Spinal cord (tissue), 10 donors: ENCODE measurements around the gene GNA12. TPM values are rescaled to one million over a fixed set of nuclear protein-coding genes. Genes with fewer than 3 reads are reported as not detected.

Experiments used
- DNase-seq, 6 donors: peaks; one replicate each; pipeline versions ENCODE4 v3.0.0 to v3.0.0-alpha.2; 2013 to 2015; ENCODE audit warnings: low spot score in 6 of 6, low read depth in 4 of 6
- H3K27ac ChIP-seq: one replicate; pipeline ENCODE4 v1.5.1; 2013; ENCODE audit warnings: low read depth, low read length, control low read depth
- H3K27me3 ChIP-seq: one replicate; pipeline ENCODE4 v1.6.1; 2013; ENCODE audit warnings: low read length; ENCODE audit not compliant: control insufficient read depth, insufficient read depth
- H3K36me3 ChIP-seq: one replicate; pipeline ENCODE4 v1.6.1; 2013; ENCODE audit warnings: low read length; ENCODE audit not compliant: control insufficient read depth, insufficient read depth
- H3K4me1 ChIP-seq: one replicate; pipeline ENCODE4 v1.6.1; 2013; ENCODE audit warnings: low read length; ENCODE audit not compliant: control insufficient read depth, insufficient read depth
- H3K4me3 ChIP-seq: one replicate; pipeline ENCODE4 v1.5.1; 2013; ENCODE audit warnings: low read depth, low read length, control low read depth
- H3K9me3 ChIP-seq: one replicate; pipeline ENCODE4 v1.6.1; 2013; ENCODE audit warnings: low read length; ENCODE audit not compliant: control insufficient read depth, insufficient read depth
- WGBS: methylation state at CpG from one replicate; pipeline ENCODE4 v1.1.5; 2013; ENCODE audit warnings: missing lambda C conversion rate; ENCODE audit not compliant: insufficient coverage; 5-methylcytosine and 5-hydroxymethylcytosine counted together
- polyA plus RNA-seq, 2 donors: library from polyadenylated mRNA; unstranded; fragments of 120-200 nt; gene quantifications; one replicate each; pipeline ENCODE4 v1.2.1, GENCODE V29; 2013; ENCODE audit not compliant: insufficient read length in 2 of 2
- total RNA-seq, 2 donors: library from RNA; depleted of rRNA in 1 of 2; stranded (reverse); fragments of 120-200 nt in 1 of 2; fragments of >200 nt in 1 of 2; gene quantifications; one replicate each; pipeline versions ENCODE4 v1.2.3 to v1.2.4, GENCODE V29; 2013 to 2014
- donor health status: healthy.

The GNA12 gene
- total and polyA plus RNA-seq, 4 donors: 17.9 to 125 (median 64.9) TPM

DNA sequence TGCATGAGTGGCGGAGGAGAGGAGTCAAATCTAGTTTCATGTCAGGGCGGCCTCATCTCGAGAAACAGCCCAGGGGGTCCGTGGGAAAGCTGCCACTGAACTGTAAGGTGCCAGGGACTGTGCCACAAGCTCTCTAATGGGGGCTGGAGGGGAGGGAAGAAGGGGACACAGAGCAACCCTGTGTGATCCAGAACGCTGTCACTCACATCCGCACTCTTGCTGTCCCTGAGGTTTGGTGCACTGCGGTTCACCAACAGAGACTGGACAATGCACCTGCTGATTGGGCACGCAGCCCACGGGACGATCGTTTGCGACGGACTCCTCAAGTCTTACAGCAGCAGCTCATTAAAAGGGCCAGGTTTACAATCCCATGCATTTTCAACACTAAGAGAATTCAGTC is 108.4 kb downstream of the GNA12 start:
- 45% methylated on average over 10 of the region's 13 CpGs for WGBS
- no peaks in the 10 kb centered on the region for H3K27me3 ChIP-seq
- peak in 1 of 6 donors; percentile 38 for DNase-seq
- H3K9me3 ChIP-seq: no peaks in the 10 kb centered on the region
- H3K36me3 ChIP-seq: peaks cover 11% of the 10 kb centered on the region
- no peak overlapping the region for H3K4me3 ChIP-seq
- peaks cover 60% of the 10 kb centered on the region for H3K4me1 ChIP-seq
- H3K27ac ChIP-seq: no peak overlapping the region

DNA sequence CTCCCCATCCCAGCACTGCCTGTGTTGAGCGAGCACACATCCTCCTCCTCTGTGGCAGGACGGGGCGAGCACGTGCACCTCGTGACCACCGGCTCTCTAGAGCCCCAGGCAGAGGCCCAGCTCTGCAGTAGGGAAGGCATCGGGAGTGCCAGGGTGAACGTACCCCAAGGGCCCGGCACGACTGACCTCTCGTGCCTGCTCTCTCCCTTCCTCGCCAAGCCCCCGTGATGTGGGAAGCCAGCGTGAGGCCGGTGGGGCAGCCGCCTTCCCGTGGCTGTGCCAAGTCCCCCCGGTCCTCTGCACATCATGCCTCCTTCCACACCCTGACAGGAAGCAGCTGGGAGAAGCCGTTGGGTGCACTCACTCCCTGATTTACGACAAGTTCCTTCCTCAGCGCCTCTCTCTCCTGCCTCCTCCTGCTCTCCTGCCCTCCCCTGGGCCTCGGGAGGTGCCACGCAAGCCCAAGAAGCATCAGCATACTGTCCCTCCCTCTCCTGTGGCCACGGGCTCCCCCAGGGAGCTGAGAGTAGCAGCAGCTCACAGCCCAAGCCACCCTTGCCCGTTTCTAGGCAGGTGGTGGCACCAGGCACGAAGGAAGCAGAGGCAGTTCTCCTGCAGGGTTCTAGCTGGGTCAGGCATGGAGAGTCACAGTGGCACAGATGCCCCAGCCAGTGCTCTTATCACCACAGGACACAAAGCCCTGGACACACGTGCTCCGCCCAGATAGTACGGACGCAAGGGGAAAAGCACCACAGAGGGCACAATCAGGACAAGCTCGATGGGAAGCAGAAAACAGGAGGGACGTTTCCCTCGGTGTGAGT is 109.1 kb downstream of the GNA12 start:
- Histone ChIP-seq H3K27ac (no peak overlapping the region), H3K27me3 (no peaks in the 10 kb centered on the region), H3K9me3 (no peaks in the 10 kb centered on the region), H3K4me3 (no peak overlapping the region), H3K4me1 (peaks cover 68% of the 10 kb centered on the region), H3K36me3 (peaks cover 18% of the 10 kb centered on the region)
- DNase-seq: peak in 1 of 6 donors; percentile 55
- WGBS: 30% methylated on average over 33 of the region's 33 CpGs

GRCh38 chr7:2734084-2734686 is 109.9 kb downstream of the GNA12 start:
- peaks cover 23% of the 10 kb centered on the region for H3K36me3 ChIP-seq
- WGBS: 95% methylated on average over 15 of the region's 24 CpGs

GRCh38 chr7:2732959-2733584 is 111.0 kb downstream of the GNA12 start:
- peaks cover 24% of the 10 kb centered on the region for H3K36me3 ChIP-seq
- DNase-seq: peak in 3 of 6 donors; percentile 56 to 72 (median 59)
- 31% methylated on average over 17 of the region's 18 CpGs for WGBS
- H3K4me3 ChIP-seq: no peak overlapping the region
- H3K9me3 ChIP-seq: no peaks in the 10 kb centered on the region
- peak overlapping the region; percentile 15 for H3K27ac ChIP-seq
- no peaks in the 10 kb centered on the region for H3K27me3 ChIP-seq
- H3K4me1 ChIP-seq: peaks cover 75% of the 10 kb centered on the region

More at GRCh38 chr7:2734084-2734686, 109.9 kb downstream of the GNA12 start:
- no peak overlapping the region for H3K27ac ChIP-seq
- peaks cover 76% of the 10 kb centered on the region for H3K4me1 ChIP-seq
- no peaks in the 10 kb centered on the region for H3K27me3 ChIP-seq
- H3K9me3 ChIP-seq: no peaks in the 10 kb centered on the region
- no peak overlapping the region for H3K4me3 ChIP-seq
- DNase-seq: no peak

DNA sequence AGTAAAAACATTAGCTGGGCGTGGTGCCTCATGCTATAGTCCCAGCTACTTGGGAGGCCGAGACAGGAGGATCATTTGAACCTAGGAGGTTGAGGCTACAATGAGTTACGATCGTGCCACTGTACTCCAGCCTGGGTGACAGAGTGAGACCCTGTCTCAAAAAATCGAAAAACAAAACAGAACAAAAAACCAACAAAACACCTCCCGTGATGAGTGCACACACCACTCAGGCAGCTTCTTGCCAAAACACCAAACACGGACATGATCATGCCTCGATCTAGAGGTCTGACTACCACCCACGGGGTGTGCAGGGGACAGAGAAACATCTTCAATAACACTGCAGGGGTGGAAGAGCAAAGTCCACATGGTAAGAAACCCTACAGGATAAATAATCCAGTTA is 111.7 kb downstream of the GNA12 start:
- Histone ChIP-seq H3K9me3 (no peaks in the 10 kb centered on the region), H3K27ac (no peak overlapping the region), H3K36me3 (peaks cover 24% of the 10 kb centered on the region), H3K4me3 (no peak overlapping the region), H3K4me1 (peaks cover 73% of the 10 kb centered on the region), H3K27me3 (no peaks in the 10 kb centered on the region)
- 97% methylated on average over 7 of the region's 9 CpGs for WGBS
- no peak for DNase-seq

DNA sequence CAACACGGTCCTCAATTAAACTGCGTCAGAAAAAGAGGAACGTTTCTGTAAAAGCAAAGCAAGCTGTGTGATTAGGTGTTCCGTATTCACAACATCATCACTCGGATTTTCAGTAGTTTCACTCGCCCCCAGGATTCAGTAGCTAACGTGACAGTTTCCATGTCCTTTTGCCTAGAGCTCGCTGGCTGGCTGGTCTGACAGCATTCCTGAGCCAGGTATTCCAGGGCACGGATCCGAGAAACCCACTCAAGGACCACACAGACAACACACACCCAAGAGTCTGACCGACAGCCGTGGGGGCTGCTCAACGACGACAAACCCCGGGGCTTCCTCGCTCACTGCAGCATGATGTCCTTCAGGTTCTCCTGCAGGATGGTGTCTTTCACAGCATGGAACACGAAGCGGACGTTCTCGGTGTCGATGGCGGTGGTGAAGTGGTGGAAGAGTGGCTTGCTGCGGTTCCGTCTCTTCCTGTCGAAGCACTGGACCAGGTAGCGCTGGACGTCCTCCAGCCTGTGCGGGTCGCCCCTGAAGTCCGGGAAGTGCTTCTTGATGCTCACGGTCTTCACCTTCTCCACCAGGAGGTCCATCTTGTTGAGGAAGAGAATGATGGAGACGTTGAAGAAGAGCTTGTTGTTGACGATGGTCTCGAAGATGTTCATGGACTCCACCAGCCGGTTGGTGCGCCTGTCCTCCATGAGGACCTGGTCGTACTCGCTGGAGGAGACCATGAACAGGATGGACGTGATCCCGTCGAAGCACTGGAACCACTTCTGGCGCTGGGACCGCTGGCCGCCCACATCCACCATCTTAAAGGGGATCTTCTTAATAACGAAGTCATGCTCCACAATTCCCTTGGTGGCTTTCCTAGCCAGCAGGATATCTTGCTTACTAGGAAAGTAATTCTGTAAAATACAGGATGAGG is 113.0 kb downstream of the GNA12 start:
- Histone ChIP-seq H3K36me3 (peaks cover 31% of the 10 kb centered on the region), H3K27ac (no peak overlapping the region), H3K4me3 (no peak overlapping the region)

DNA sequence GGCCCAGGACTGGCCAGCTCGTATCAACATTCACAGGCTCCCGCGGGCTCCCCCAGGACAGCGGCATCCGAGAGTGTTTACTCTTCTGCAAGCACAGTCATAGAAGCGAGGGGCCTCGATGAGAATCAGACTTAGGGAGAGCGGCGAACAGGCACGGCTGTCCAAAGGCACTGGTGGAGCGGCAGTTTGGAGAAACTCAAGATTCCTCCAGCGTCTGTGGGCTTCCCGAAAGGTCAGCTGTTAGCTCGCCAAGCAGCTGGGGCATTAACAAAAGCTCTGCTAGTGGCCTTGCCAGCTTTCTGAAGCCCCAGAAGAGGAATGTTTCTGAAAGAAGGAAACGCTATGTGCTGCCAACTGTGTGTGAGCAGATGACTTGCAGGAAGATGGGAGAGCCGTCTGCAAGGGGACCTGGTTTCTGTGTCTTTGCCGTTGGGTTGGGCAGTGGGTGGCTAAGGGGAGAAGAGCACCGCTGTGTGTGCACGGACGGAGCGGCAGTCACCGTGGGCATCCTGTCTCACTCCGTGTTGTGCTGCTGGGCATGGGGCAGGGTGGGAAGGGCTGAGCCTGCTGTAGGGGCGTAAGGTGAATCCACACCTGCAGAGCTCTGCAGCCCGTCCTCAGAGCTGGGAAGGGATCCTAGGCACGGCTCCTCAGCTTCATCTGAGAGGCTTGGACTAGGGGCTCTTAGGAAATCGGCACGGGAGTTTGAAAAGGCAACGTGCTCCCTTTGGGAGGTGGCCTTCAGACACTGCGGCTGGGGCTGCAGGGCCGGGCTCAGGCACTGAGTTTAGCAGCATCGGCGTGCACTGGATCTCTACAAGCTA is 114.0 kb downstream of the GNA12 start:
- WGBS: 38% methylated on average over 32 of the region's 33 CpGs
- Histone ChIP-seq H3K9me3 (no peaks in the 10 kb centered on the region), H3K27me3 (no peaks in the 10 kb centered on the region), H3K27ac (peak overlapping the region; percentile 68), H3K4me3 (no peak overlapping the region), H3K4me1 (peaks cover 52% of the 10 kb centered on the region), H3K36me3 (peaks cover 39% of the 10 kb centered on the region)
- DNase-seq: peak in 5 of 6 donors; percentile 74 to 91 (median 79)

More for the DNA sequence above, 113.0 kb downstream of the GNA12 start:
- Histone ChIP-seq H3K4me1 (peaks cover 62% of the 10 kb centered on the region), H3K9me3 (no peaks in the 10 kb centered on the region), H3K27me3 (no peaks in the 10 kb centered on the region)
- WGBS: 96% methylated on average over 39 of the region's 45 CpGs
- no peak for DNase-seq

- peak overlapping the region; percentile 68 for H3K27ac ChIP-seq
- peaks cover 44% of the 10 kb centered on the region for H3K4me1 ChIP-seq
- WGBS: 50% methylated on average over 28 of the region's 37 CpGs
- peak in 1 of 6 donors; percentile 25 for DNase-seq
- H3K9me3 ChIP-seq: no peaks in the 10 kb centered on the region
- H3K27me3 ChIP-seq: no peaks in the 10 kb centered on the region
- H3K4me3 ChIP-seq: no peak overlapping the region
- peaks cover 47% of the 10 kb centered on the region for H3K36me3 ChIP-seq
Measured at GRCh38 chr7:2729031-2729892, 114.8 kb downstream of the GNA12 start.
